GM23338 (cell line): ENCODE data around the gene ZNF761.
"Not testable (repeated sequence)": the region's sequence is repeated elsewhere in the genome, so short reads cannot be mapped to it uniquely, and the experiment has no call there.

Experiments used
- EZH2 ChIP-seq: fragments of 200-600 bp; sonication (generic); IDR thresholded peaks from one replicate; pipeline ENCODE4 v1.8.0; 2017; ENCODE audit warnings: antibody characterized with exemption, mild to moderate bottlenecking, low read depth; ENCODE audit not compliant: unreplicated experiment
- TF ChIP-seq, protein P1 (sequence below), 2 experiments: fragments of 200-600 bp in 1 of 2; sonication (generic) in 1 of 2; conservative IDR thresholded peaks; 2 replicates each; pipeline versions ENCODE4 v1.5.1 to v1.6.1; 2016 to 2017; ENCODE audit warnings: antibody characterized with exemption in 2 of 2, low read depth in 2 of 2, mild to moderate bottlenecking in 2 of 2, moderate library complexity in 1 of 2

DNA sequence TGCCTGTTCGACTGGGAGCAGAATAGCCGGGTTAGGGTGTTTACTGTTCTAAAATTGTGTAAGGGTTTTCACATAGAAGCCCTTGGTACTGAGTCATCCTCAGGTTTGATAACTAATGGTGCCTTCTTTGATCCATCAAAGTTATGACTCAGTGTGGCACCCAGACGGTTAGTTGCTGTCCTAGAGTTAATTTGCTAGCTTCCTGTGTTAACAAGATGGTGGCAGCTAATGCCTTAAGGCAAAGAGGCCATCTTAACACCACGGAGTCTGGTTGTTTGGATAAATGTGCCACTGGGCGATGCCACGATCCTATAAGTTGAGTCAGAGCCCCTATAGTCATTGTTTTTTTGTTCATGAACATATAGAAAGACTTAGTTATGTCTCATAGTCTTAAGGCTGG, 43.7 kb downstream of the ZNF761 start:
- TF ChIP-seq, protein P1, sequence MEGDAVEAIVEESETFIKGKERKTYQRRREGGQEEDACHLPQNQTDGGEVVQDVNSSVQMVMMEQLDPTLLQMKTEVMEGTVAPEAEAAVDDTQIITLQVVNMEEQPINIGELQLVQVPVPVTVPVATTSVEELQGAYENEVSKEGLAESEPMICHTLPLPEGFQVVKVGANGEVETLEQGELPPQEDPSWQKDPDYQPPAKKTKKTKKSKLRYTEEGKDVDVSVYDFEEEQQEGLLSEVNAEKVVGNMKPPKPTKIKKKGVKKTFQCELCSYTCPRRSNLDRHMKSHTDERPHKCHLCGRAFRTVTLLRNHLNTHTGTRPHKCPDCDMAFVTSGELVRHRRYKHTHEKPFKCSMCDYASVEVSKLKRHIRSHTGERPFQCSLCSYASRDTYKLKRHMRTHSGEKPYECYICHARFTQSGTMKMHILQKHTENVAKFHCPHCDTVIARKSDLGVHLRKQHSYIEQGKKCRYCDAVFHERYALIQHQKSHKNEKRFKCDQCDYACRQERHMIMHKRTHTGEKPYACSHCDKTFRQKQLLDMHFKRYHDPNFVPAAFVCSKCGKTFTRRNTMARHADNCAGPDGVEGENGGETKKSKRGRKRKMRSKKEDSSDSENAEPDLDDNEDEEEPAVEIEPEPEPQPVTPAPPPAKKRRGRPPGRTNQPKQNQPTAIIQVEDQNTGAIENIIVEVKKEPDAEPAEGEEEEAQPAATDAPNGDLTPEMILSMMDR (conservative IDR thresholded peaks at IDR 0.05; ENCODE audit: low read depth in 2 of 2), result not testable (repeated sequence)
- not testable (repeated sequence) for TF ChIP-seq EZH2
